Measurements from ENCODE around the gene FUT7. TPM values are rescaled to one million over a fixed set of nuclear protein-coding genes. Genes with fewer than 3 reads are reported as not detected.

Gene FUT7
- total and polyA plus RNA-seq, 4 experiments from 2014 or later = 3.4 to 43.8 (median 13.6) TPM

DNA sequence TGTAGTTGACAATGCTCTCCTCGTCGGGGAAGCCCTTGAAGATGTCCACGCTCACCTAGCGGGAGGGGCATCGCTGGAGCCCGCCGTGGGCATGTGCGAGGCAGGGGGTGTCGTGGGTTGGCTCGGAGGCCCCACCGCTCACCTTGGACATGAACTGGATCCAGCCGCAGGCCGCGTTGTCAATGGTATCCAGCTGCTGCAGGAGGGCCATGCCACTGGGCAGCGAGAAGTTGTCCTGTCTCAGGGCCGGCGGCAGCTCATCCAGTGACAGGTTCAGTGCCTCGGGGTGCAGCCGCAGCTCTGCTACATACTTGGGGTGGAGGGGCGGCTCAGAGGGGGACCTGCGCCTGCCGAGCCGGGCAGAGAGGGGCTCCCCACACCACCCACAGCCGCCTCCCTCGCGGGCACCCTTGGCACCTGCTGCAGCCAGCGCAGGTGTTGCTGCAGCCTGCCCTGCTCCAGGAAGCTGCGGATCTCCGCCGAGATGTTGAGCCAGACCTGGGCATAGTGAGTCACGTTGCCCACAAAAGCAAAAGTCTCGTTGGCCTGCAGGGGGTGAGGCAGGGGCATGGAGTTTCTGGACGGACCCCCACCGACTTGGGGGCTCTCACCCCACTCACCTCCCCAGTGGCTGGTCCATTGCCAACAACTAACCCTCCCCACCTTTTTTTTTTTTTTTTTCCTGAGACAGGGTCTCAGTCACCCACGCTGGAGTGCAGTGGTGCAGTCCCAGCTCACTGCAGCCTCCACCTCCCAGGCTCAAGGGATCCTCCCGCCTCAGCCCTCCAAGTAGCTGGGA is 12.9 kb downstream of the FUT7 start:
- H3K27me3 Mint-ChIP-seq = no peaks in the 10 kb centered on the region
- H3K36me3 Mint-ChIP-seq = peaks cover 5 to 15% of the 10 kb centered on the region in 2 donors
- Histone ChIP-seq H3K9me3 (ENCODE audit: control insufficient read depth in 1 of 2, low read length in 2 of 2) (no peaks in the 10 kb centered on the region), H3K4me3 (ENCODE audit: low read length in 2 of 2) (no peak overlapping the region), H3K27me3 (ENCODE audit: insufficient read depth, low read length) (no peaks in the 10 kb centered on the region), H3K27ac (ENCODE audit: low read depth, low read length) (no peak overlapping the region), H3K4me1 (ENCODE audit: insufficient read depth, low read length) (no peaks in the 10 kb centered on the region), H3K36me3 (ENCODE audit: insufficient read depth, low read length) (peaks cover 8% of the 10 kb centered on the region)
- intact Hi-C loops (cut with micrococcal nuclease) = no loop called here
- H3K27ac Mint-ChIP-seq = peak overlapping the region in 1 of 7 donors; percentile 11
- H3K9me3 Mint-ChIP-seq = peaks cover 0 to 3% (median 0%) of the 10 kb centered on the region in 8 donors
- H3K4me3 Mint-ChIP-seq = no peak overlapping the region
- peaks cover 1 to 5% (median 4%) of the 10 kb centered on the region in 4 donors for H3K4me1 Mint-ChIP-seq
- CTCF ChIA-PET (ENCODE audit: partially characterized antibody) = interaction anchor here (0.8 to 1.5 kb wide), 3 partner anchors 11 to 14 kb away, joined by 3 read pairs; no protein-coding TSS in a partner anchor
- no peak for DNase-seq
- POLR2A ChIA-PET (ENCODE audit: partially characterized antibody) = no interaction called here

- CTCF ChIA-PET (ENCODE audit: partially characterized antibody) = interaction anchor here (1.5 kb wide), 3 partner anchors 12 to 16 kb away, joined by 3 read pairs; no protein-coding TSS in a partner anchor
- H3K27me3 Mint-ChIP-seq = no peaks in the 10 kb centered on the region
Measured at GRCh38 chr9:137017791-137018497, 13.9 kb downstream of the FUT7 start.

GRCh38 chr9:137017071-137017470 is 14.8 kb downstream of the FUT7 start:
- Mint-ChIP-seq H3K36me3 (peaks cover 3 to 16% of the 10 kb centered on the region in 2 donors), H3K9me3 (peaks cover 0 to 3% (median 0%) of the 10 kb centered on the region in 8 donors), H3K27me3 (no peaks in the 10 kb centered on the region), H3K4me3 (no peak overlapping the region), H3K4me1 (peaks cover under 1 to 3% (median 2%) of the 10 kb centered on the region in 4 donors), H3K27ac (peak overlapping the region in 1 of 7 donors; percentile 40)
- H3K4me1 ChIP-seq (ENCODE audit: insufficient read depth, low read length) = no peaks in the 10 kb centered on the region
- H3K27me3 ChIP-seq (ENCODE audit: insufficient read depth, low read length) = no peaks in the 10 kb centered on the region
- CTCF ChIA-PET (ENCODE audit: partially characterized antibody) = interaction anchor here (1.5 kb wide), 1 partner anchor 16 kb away, joined by 3 read pairs; no protein-coding TSS in a partner anchor
- no peak overlapping the region for H3K4me3 ChIP-seq (ENCODE audit: low read length in 2 of 2)
- H3K36me3 ChIP-seq (ENCODE audit: insufficient read depth, low read length) = peaks cover 8% of the 10 kb centered on the region
- intact Hi-C loops (cut with micrococcal nuclease) = no loop called here
- H3K27ac ChIP-seq (ENCODE audit: low read depth, low read length) = no peak overlapping the region
- no peaks in the 10 kb centered on the region for H3K9me3 ChIP-seq (ENCODE audit: control insufficient read depth in 1 of 2, low read length in 2 of 2)
- POLR2A ChIA-PET (ENCODE audit: partially characterized antibody) = interaction anchor here (0.8 kb wide), 1 partner anchor 23 kb away, joined by 4 read pairs; no protein-coding TSS in a partner anchor
- DNase-seq = no peak

More at GRCh38 chr9:137017791-137018497, 13.9 kb downstream of the FUT7 start:
- Histone ChIP-seq H3K9me3 (ENCODE audit: control insufficient read depth in 1 of 2, low read length in 2 of 2) (no peaks in the 10 kb centered on the region), H3K4me3 (ENCODE audit: low read length in 2 of 2) (no peak overlapping the region), H3K36me3 (ENCODE audit: insufficient read depth, low read length) (peaks cover 8% of the 10 kb centered on the region), H3K27me3 (ENCODE audit: insufficient read depth, low read length) (no peaks in the 10 kb centered on the region), H3K27ac (ENCODE audit: low read depth, low read length) (no peak overlapping the region), H3K4me1 (ENCODE audit: insufficient read depth, low read length) (no peaks in the 10 kb centered on the region)
- Mint-ChIP-seq H3K4me1 (peaks cover 1 to 5% (median 4%) of the 10 kb centered on the region in 4 donors), H3K27ac (no peak overlapping the region), H3K36me3 (peaks cover 5 to 15% of the 10 kb centered on the region in 2 donors), H3K4me3 (no peak overlapping the region), H3K9me3 (peaks cover 0 to 3% (median 0%) of the 10 kb centered on the region in 8 donors)
- POLR2A ChIA-PET (ENCODE audit: partially characterized antibody) = interaction anchor here (0.8 kb wide), 1 partner anchor 24 kb away, joined by 4 read pairs; no protein-coding TSS in a partner anchor
- intact Hi-C loops (cut with micrococcal nuclease) = no loop called here
- DNase-seq = no peak

- H3K4me1 Mint-ChIP-seq = no peaks in the 10 kb centered on the region
- intact Hi-C loops (cut with micrococcal nuclease) = no loop called here
- no peaks in the 10 kb centered on the region for H3K4me1 ChIP-seq (ENCODE audit: insufficient read depth, low read length)
- H3K27ac Mint-ChIP-seq = no peak overlapping the region
- no peaks in the 10 kb centered on the region for H3K9me3 ChIP-seq (ENCODE audit: control insufficient read depth in 1 of 2, low read length in 2 of 2)
- no peaks in the 10 kb centered on the region for H3K9me3 Mint-ChIP-seq
- no peak overlapping the region for H3K4me3 Mint-ChIP-seq
- no peak overlapping the region for H3K27ac ChIP-seq (ENCODE audit: low read depth, low read length)
- POLR2A ChIA-PET (ENCODE audit: partially characterized antibody) = no interaction called here
- CTCF ChIA-PET (ENCODE audit: partially characterized antibody) = interaction anchor here (1.5 to 3.2 kb wide), 2 partner anchors 12 to 15 kb away, joined by 3 to 9 read pairs; partner anchors contain the start of gene ABCA2
- H3K27me3 Mint-ChIP-seq = no peaks in the 10 kb centered on the region
- no peak for DNase-seq
- H3K4me3 ChIP-seq (ENCODE audit: low read length in 2 of 2) = no peak overlapping the region
- H3K27me3 ChIP-seq (ENCODE audit: insufficient read depth, low read length) = no peaks in the 10 kb centered on the region
- peaks cover 8% of the 10 kb centered on the region for H3K36me3 ChIP-seq (ENCODE audit: insufficient read depth, low read length)
- peaks cover 0 to 16% of the 10 kb centered on the region in 2 donors for H3K36me3 Mint-ChIP-seq
Measured at GRCh38 chr9:137016436-137016835, 15.5 kb downstream of the FUT7 start.

- Mint-ChIP-seq H3K4me1 (no peaks in the 10 kb centered on the region), H3K27me3 (no peaks in the 10 kb centered on the region), H3K9me3 (no peaks in the 10 kb centered on the region), H3K4me3 (no peak overlapping the region), H3K27ac (no peak overlapping the region), H3K36me3 (peaks cover 0 to 18% of the 10 kb centered on the region in 2 donors)
- Histone ChIP-seq H3K4me3 (ENCODE audit: low read length in 2 of 2) (no peak overlapping the region), H3K27ac (ENCODE audit: low read depth, low read length) (no peak overlapping the region), H3K27me3 (ENCODE audit: insufficient read depth, low read length) (no peaks in the 10 kb centered on the region), H3K9me3 (ENCODE audit: control insufficient read depth in 1 of 2, low read length in 2 of 2) (no peaks in the 10 kb centered on the region), H3K4me1 (ENCODE audit: insufficient read depth, low read length) (no peaks in the 10 kb centered on the region), H3K36me3 (ENCODE audit: insufficient read depth, low read length) (peaks cover 8% of the 10 kb centered on the region)
- ChIA-PET CTCF (ENCODE audit: partially characterized antibody) (interaction anchor here (3.2 kb wide), 1 partner anchor 13 kb away, joined by 9 read pairs; the partner anchor contains the start of gene ABCA2), POLR2A (ENCODE audit: partially characterized antibody) (no interaction called here)
- intact Hi-C loops (cut with micrococcal nuclease) = no loop called here
- DNase-seq = no peak
Measured at GRCh38 chr9:137015976-137016375, 15.9 kb downstream of the FUT7 start.

DNA sequence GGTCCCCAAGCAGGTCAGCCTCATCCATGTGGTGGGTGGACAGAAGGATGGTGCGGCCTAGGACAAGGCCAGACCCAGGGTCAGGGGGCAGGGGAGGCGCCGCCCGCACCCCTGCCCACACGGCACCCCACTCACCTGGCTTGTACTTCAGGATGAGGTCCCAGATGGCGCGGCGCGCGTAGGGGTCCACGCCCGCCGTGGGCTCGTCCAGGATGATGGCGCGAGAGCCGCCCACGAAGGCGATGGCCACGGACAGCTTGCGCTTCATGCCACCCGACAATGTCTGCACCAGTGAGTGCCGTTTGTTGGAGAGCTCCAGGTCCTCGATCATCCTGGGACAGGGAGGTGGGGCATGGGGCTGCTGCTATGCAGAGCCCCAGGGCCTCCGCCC is 16.4 kb downstream of the FUT7 start:
- no peak overlapping the region for H3K27ac Mint-ChIP-seq
- Histone ChIP-seq H3K27ac (ENCODE audit: low read depth, low read length) (no peak overlapping the region), H3K4me1 (ENCODE audit: insufficient read depth, low read length) (no peaks in the 10 kb centered on the region), H3K27me3 (ENCODE audit: insufficient read depth, low read length) (no peaks in the 10 kb centered on the region), H3K36me3 (ENCODE audit: insufficient read depth, low read length) (peaks cover 8% of the 10 kb centered on the region), H3K9me3 (ENCODE audit: control insufficient read depth in 1 of 2, low read length in 2 of 2) (no peaks in the 10 kb centered on the region), H3K4me3 (ENCODE audit: low read length in 2 of 2) (no peak overlapping the region)
- ChIA-PET POLR2A (ENCODE audit: partially characterized antibody) (no interaction called here), CTCF (ENCODE audit: partially characterized antibody) (interaction anchor here (3.2 kb wide), 1 partner anchor 13 kb away, joined by 9 read pairs; the partner anchor contains the start of gene ABCA2)
- H3K36me3 Mint-ChIP-seq = peaks cover 0 to 18% of the 10 kb centered on the region in 2 donors
- intact Hi-C loops (cut with micrococcal nuclease) = no loop called here
- no peaks in the 10 kb centered on the region for H3K9me3 Mint-ChIP-seq
- no peak for DNase-seq
- no peak overlapping the region for H3K4me3 Mint-ChIP-seq
- H3K27me3 Mint-ChIP-seq = no peaks in the 10 kb centered on the region
- H3K4me1 Mint-ChIP-seq = no peaks in the 10 kb centered on the region

Data from CD4-positive, alpha-beta memory T cell (primary cell).